ENCODE data around the gene TMEM95.
"Not testable (repeated sequence)": the region's sequence is repeated elsewhere in the genome, so short reads cannot be mapped to it uniquely, and the experiment has no call there.

TMEM95 gene

GRCh38 chr17:7367918-7368598 is 13.1 kb downstream of the TMEM95 start:
- TF ChIP-seq CTCF (conservative IDR thresholded peaks at IDR 0.05; ENCODE audit: low read length) = no peak
- no peak overlapping the region for H3K4me3 ChIP-seq (ENCODE audit: low read length)
- DNase-seq (ENCODE audit: low read depth) = no peak

GRCh38 chr17:7368599-7368994 is 13.6 kb downstream of the TMEM95 start:
- H3K4me3 ChIP-seq (ENCODE audit: low read length); DNase-seq (ENCODE audit: low read depth): not testable (repeated sequence)

- no peak for TF ChIP-seq CTCF (conservative IDR thresholded peaks at IDR 0.05; ENCODE audit: low read length)
- no peak overlapping the region for H3K4me3 ChIP-seq (ENCODE audit: low read length)
- DNase-seq (ENCODE audit: low read depth) = no peak
Measured at GRCh38 chr17:7369825-7370224, 14.9 kb downstream of the TMEM95 start.

GRCh38 chr17:7370853-7371252 is 15.9 kb downstream of the TMEM95 start:
- no peak overlapping the region for H3K4me3 ChIP-seq (ENCODE audit: low read length)
- no peak for DNase-seq (ENCODE audit: low read depth)
- TF ChIP-seq CTCF (conservative IDR thresholded peaks at IDR 0.05; ENCODE audit: low read length) = no peak

- TF ChIP-seq CTCF (conservative IDR thresholded peaks at IDR 0.05; ENCODE audit: low read length) = no peak
- no peak overlapping the region for H3K4me3 ChIP-seq (ENCODE audit: low read length)
- no peak for DNase-seq (ENCODE audit: low read depth)
Measured at GRCh38 chr17:7374353-7374752, 19.4 kb downstream of the TMEM95 start.

GRCh38 chr17:7379134-7379533 is 24.2 kb downstream of the TMEM95 start:
- DNase-seq (ENCODE audit: low read depth) = no peak
- H3K4me3 ChIP-seq (ENCODE audit: low read length) = no peak overlapping the region
- no peak for TF ChIP-seq CTCF (conservative IDR thresholded peaks at IDR 0.05; ENCODE audit: low read length)

GRCh38 chr17:7380321-7380720 is 25.4 kb downstream of the TMEM95 start:
- peak; percentile 75 for DNase-seq (ENCODE audit: low read depth)
- H3K4me3 ChIP-seq (ENCODE audit: low read length) = peak overlapping the region; percentile 44
- TF ChIP-seq CTCF (conservative IDR thresholded peaks at IDR 0.05; ENCODE audit: low read length) = peak; percentile 22
